GM12878 (cell line): ENCODE results near the gene BCAP31. TPM values are rescaled to one million over a fixed set of nuclear protein-coding genes. Genes with fewer than 3 reads are reported as not detected.

ENCODE experiments used
- ATAC-seq: fragments of 200-7000 bp; cut with Tn5 transposase; 3 replicates; pipeline ENCODE4 v1.9.1; 2020; ENCODE audit warnings: mild to moderate bottlenecking, moderate library complexity
- BruUV-seq: library from RNA; stranded (reverse); fragments of 400-500 nt; replicated peaks from 2 replicates; lab custom pipeline; 2021; lab: Mats Ljungman, UMichigan
- CTCF ChIA-PET: fragments of 300-600 bp; sonication (Branson Sonifier 250); formaldehyde crosslinking; extraction: SDS; loops from one replicate; lab custom pipeline; 2021; ENCODE audit warnings: inconsistent platforms; lab: Yijun Ruan, JAX
- POLR2A ChIA-PET: fragments of 350-600 bp; formaldehyde crosslinking; extraction: SDS; loops from one replicate; lab custom pipeline; 2021; ENCODE audit warnings: inconsistent platforms; lab: Charles Lee
- RAD21 ChIA-PET: fragments of 300-600 bp; sonication (Branson Sonifier 250); formaldehyde crosslinking; loops from one replicate; lab custom pipeline; 2023; ENCODE audit warnings: antibody characterized with exemption; ENCODE audit not compliant: unreplicated experiment; lab: Charles Lee
- SMC1A ChIA-PET: fragments of 300-600 bp; sonication (Branson Sonifier 250); formaldehyde crosslinking; loops from one replicate; lab custom pipeline; 2023; ENCODE audit not compliant: unreplicated experiment, uncharacterized antibody; lab: Charles Lee
- DNase-seq: peaks from one replicate; pipeline ENCODE4 v3.0.0-alpha.2; 2011; ENCODE audit warnings: low read depth, low spot score
- FAIRE-seq: peaks from 3 replicates; lab custom pipeline; 2011; peaks lifted over from hg19 to GRCh38; lab: Jason Lieb, UNC
- H2AFZ ChIP-seq: 2 replicates; pipeline ENCODE4 v1.6.0; 2011; ENCODE audit warnings: low read depth, low read length, control low read depth; ENCODE audit not compliant: control insufficient read depth
- H3K27ac ChIP-seq: 2 replicates; pipeline ENCODE4 v1.5.1; 2011; ENCODE audit warnings: control low read depth; ENCODE audit not compliant: control insufficient read depth, insufficient read depth
- H3K27me3 ChIP-seq, 2 experiments: replicated peaks in 1 of 2; 2 replicates each; pipeline versions ENCODE4 v1.6.0 to v1.6.1; 2011; ENCODE audit warnings: low read length in 1 of 2; ENCODE audit not compliant: control insufficient read depth in 2 of 2, insufficient read depth in 2 of 2
- H3K36me3 ChIP-seq, 2 experiments: 2 replicates each; pipeline ENCODE4 v1.5.1; 2011; ENCODE audit warnings: low read length in 1 of 2; ENCODE audit not compliant: control insufficient read depth in 2 of 2, insufficient read depth in 2 of 2
- H3K4me1 ChIP-seq: 2 replicates; pipeline ENCODE4 v1.6.1; 2011; ENCODE audit warnings: mild to moderate bottlenecking, low read length, moderate library complexity, mixed read lengths; ENCODE audit not compliant: control insufficient read depth, insufficient read depth
- H3K4me2 ChIP-seq: 2 replicates; pipeline ENCODE4 v1.6.0; 2011; ENCODE audit warnings: control low read depth; ENCODE audit not compliant: control insufficient read depth, insufficient read depth
- H3K4me3 ChIP-seq: fragments of 200-600 bp; sonication (generic); 2 replicates; pipeline ENCODE4 v1.5.1; 2016
- H3K79me2 ChIP-seq: 2 replicates; pipeline ENCODE4 v1.6.0; 2011; ENCODE audit warnings: low read length; ENCODE audit not compliant: control insufficient read depth, insufficient read depth
- H3K9ac ChIP-seq: 2 replicates; pipeline ENCODE4 v1.8.0; 2011; ENCODE audit warnings: low read length, control low read depth, mixed read lengths; ENCODE audit not compliant: control insufficient read depth, insufficient read depth
- H3K9me3 ChIP-seq: replicated peaks from 3 replicates; pipeline ENCODE4 v1.5.1; 2011; ENCODE audit warnings: mild to moderate bottlenecking, low read length; ENCODE audit not compliant: control insufficient read depth, insufficient read depth
- H4K20me1 ChIP-seq: 2 replicates; pipeline ENCODE4 v1.6.0; 2011; ENCODE audit not compliant: control insufficient read depth, insufficient read depth
- BRCA1 ChIP-seq: IDR thresholded peaks from 2 replicates; pipeline ENCODE4 v1.6.1; 2011; ENCODE audit warnings: low read depth, low read length, improper control_type of control experiment
- CBX5 ChIP-seq: sonication (generic); IDR thresholded peaks from 2 replicates; pipeline ENCODE4 v1.6.1; 2016; ENCODE audit warnings: low read depth, moderate library complexity, mild to moderate bottlenecking, inconsistent platforms
- CHD4 ChIP-seq: fragments of 200-600 bp; sonication (generic); IDR thresholded peaks from 2 replicates; pipeline ENCODE4 v1.6.1; 2016; ENCODE audit warnings: mild to moderate bottlenecking
- GATAD2B ChIP-seq: fragments of 450-650 bp; conservative IDR thresholded peaks from 2 replicates; pipeline ENCODE4 v1.6.1; 2017; ENCODE audit warnings: low read depth, mild to moderate bottlenecking, moderate library complexity
- KDM1A ChIP-seq: fragments of 200-600 bp; sonication (generic); IDR thresholded peaks from 2 replicates; pipeline ENCODE4 v1.6.1; 2016; ENCODE audit warnings: borderline replicate concordance
- NR2C1 ChIP-seq: fragments of 450-650 bp; IDR thresholded peaks from 2 replicates; pipeline ENCODE4 v1.6.1; 2017; ENCODE audit warnings: antibody characterized with exemption, mild to moderate bottlenecking, moderate library complexity
- SMC3 ChIP-seq: IDR thresholded peaks from 2 replicates; pipeline ENCODE4 v1.6.1; 2011; ENCODE audit warnings: low read length, improper control_type of control experiment, borderline replicate concordance
- TBL1XR1 ChIP-seq: IDR thresholded peaks from 2 replicates; pipeline ENCODE4 v1.6.1; 2012; ENCODE audit warnings: low read depth, low read length, improper control_type of control experiment
- ZBTB11 ChIP-seq: fragments of 450-650 bp; formaldehyde crosslinking; IDR thresholded peaks from 2 replicates; pipeline ENCODE4 v1.5.0; 2022; ENCODE audit warnings: mild to moderate bottlenecking, missing genetic modification characterization
- ZNF207 ChIP-seq: fragments of 450-650 bp; IDR thresholded peaks from 2 replicates; pipeline ENCODE4 v1.6.1; 2014; ENCODE audit warnings: antibody characterized with exemption, mild to moderate bottlenecking, borderline replicate concordance
- ZZZ3 ChIP-seq: IDR thresholded peaks from 2 replicates; pipeline ENCODE4 v1.6.1; 2011; ENCODE audit warnings: low read depth; ENCODE audit not compliant: control insufficient read depth, insufficient read length
- WGBS: methylation state at CpG from one replicate; pipeline ENCODE4 v1.1.6; 2016; ENCODE audit warnings: low lambda C conversion rate; ENCODE audit not compliant: insufficient replicate concordance, insufficient coverage; ENCODE audit errors: missing lambda C conversion rate; 5-methylcytosine and 5-hydroxymethylcytosine counted together
- in situ Hi-C: fragments of 300-500 bp; cut with MboI; formaldehyde crosslinking; loops from 9 replicates; pipeline ENCODE4 v1.14.3; 2018; ENCODE audit warnings: mixed read lengths
- intact Hi-C: fragments of 100-400 bp; cut with micrococcal nuclease; formaldehyde crosslinking; loops from one replicate; pipeline ENCODE4 v1.14.2; 2022; ENCODE audit not compliant: unreplicated experiment
- polyA plus RNA-seq, 11 experiments: library from polyadenylated mRNA; depleted of rRNA in 4 of 11; unstranded in 6 of 11; stranded (reverse) in 5 of 11; fragments of >200 nt; fragmentation: Nextera tagmentation in 4 of 11; fragmentation: Illumina TruSeq in 1 of 11; extraction: Ambion mirVana in 4 of 11; extraction: Trizol in 1 of 11; gene quantifications; 1 replicate in 1 of 11; 2 replicates in 10 of 11; pipeline versions ENCODE4 v1.2.1 to v1.2.3, GENCODE V29; 2011 to 2016; ENCODE audit warnings: inconsistent platforms in 2 of 11, missing spikeins in 2 of 11, low read depth in 1 of 11
- total RNA-seq, 4 experiments: library from RNA; depleted of rRNA in 3 of 4; stranded (reverse); fragments of >200 nt in 3 of 4; fragmentation: Illumina TruSeq in 1 of 4; extraction: Trizol in 1 of 4; gene quantifications; 2 replicates each; pipeline versions ENCODE4 v1.2.1 to v1.2.3, GENCODE V29; 2013 to 2021
- TF ChIP-seq, protein P1 (sequence below): fragments of 450-650 bp; IDR thresholded peaks from 2 replicates; pipeline ENCODE4 v1.6.1; 2017; ENCODE audit warnings: borderline replicate concordance
- TF ChIP-seq, protein P2 (sequence below): fragments of 450-650 bp; IDR thresholded peaks from 2 replicates; pipeline ENCODE4 v1.6.1; 2017; ENCODE audit warnings: mild to moderate bottlenecking, moderate library complexity

BCAP31 gene
- total and polyA plus RNA-seq, 10 of the 15 experiments (the other 5 are each of a cell fraction or from before 2014, with no cell fraction given) = 63.1 to 246 (median 95.6) TPM

GRCh38 chrX:153684467-153685155 lies 39.6 kb downstream of the BCAP31 start:
- CTCF ChIA-PET = interaction anchor here (1.3 kb wide), 2 partner anchors 16 to 174 kb away, joined by 3 to 4 read pairs; no protein-coding TSS in a partner anchor

More at GRCh38 chrX:153684467-153685155, 39.6 kb downstream of the BCAP31 start:
- Histone ChIP-seq H3K36me3 (no peaks in the 10 kb centered on the region), H2AFZ (no peak overlapping the region), H3K79me2 (no peaks in the 10 kb centered on the region), H3K4me3 (no peak overlapping the region), H3K9ac (no peak overlapping the region), H3K27ac (no peak overlapping the region), H3K9me3 (no peaks in the 10 kb centered on the region; the same call in 2 of the 3 replicates), H3K4me2 (no peak overlapping the region), H3K4me1 (no peaks in the 10 kb centered on the region), H4K20me1 (no peaks in the 10 kb centered on the region), H3K27me3 (no peaks in the 10 kb centered on the region)
- ChIA-PET POLR2A (interaction anchor here (0.5 to 0.6 kb wide), 2 partner anchors 70 to 84 kb away, joined by 3 read pairs; no protein-coding TSS in a partner anchor), SMC1A (no interaction called here), RAD21 (no interaction called here)
- WGBS = 48% methylated on average over 13 of the region's 21 CpGs
- DNase-seq = no peak
- TF ChIP-seq, protein P1, sequence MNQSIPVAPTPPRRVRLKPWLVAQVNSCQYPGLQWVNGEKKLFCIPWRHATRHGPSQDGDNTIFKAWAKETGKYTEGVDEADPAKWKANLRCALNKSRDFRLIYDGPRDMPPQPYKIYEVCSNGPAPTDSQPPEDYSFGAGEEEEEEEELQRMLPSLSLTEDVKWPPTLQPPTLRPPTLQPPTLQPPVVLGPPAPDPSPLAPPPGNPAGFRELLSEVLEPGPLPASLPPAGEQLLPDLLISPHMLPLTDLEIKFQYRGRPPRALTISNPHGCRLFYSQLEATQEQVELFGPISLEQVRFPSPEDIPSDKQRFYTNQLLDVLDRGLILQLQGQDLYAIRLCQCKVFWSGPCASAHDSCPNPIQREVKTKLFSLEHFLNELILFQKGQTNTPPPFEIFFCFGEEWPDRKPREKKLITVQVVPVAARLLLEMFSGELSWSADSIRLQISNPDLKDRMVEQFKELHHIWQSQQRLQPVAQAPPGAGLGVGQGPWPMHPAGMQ = no peak
- TF ChIP-seq CHD4 = no peak
- no peak for TF ChIP-seq CBX5
- TF ChIP-seq, protein P2, sequence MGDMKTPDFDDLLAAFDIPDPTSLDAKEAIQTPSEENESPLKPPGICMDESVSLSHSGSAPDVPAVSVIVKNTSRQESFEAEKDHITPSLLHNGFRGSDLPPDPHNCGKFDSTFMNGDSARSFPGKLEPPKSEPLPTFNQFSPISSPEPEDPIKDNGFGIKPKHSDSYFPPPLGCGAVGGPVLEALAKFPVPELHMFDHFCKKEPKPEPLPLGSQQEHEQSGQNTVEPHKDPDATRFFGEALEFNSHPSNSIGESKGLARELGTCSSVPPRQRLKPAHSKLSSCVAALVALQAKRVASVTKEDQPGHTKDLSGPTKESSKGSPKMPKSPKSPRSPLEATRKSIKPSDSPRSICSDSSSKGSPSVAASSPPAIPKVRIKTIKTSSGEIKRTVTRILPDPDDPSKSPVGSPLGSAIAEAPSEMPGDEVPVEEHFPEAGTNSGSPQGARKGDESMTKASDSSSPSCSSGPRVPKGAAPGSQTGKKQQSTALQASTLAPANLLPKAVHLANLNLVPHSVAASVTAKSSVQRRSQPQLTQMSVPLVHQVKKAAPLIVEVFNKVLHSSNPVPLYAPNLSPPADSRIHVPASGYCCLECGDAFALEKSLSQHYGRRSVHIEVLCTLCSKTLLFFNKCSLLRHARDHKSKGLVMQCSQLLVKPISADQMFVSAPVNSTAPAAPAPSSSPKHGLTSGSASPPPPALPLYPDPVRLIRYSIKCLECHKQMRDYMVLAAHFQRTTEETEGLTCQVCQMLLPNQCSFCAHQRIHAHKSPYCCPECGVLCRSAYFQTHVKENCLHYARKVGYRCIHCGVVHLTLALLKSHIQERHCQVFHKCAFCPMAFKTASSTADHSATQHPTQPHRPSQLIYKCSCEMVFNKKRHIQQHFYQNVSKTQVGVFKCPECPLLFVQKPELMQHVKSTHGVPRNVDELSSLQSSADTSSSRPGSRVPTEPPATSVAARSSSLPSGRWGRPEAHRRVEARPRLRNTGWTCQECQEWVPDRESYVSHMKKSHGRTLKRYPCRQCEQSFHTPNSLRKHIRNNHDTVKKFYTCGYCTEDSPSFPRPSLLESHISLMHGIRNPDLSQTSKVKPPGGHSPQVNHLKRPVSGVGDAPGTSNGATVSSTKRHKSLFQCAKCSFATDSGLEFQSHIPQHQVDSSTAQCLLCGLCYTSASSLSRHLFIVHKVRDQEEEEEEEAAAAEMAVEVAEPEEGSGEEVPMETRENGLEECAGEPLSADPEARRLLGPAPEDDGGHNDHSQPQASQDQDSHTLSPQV = no peak
- no peak for TF ChIP-seq NR2C1
- no peak for TF ChIP-seq ZBTB11 (CRISPR knock-in tag)
- TF ChIP-seq KDM1A = no peak
- TF ChIP-seq ZNF207 = no peak
- no peak for TF ChIP-seq SMC3
- no peak for TF ChIP-seq GATAD2B
- TF ChIP-seq ZZZ3 = no peak
- no peak for TF ChIP-seq TBL1XR1
- TF ChIP-seq BRCA1 = no peak
- no peak for ATAC-seq
- in situ Hi-C loops (no loop called here), intact Hi-C loops (no loop called here)
- no peak for FAIRE-seq
- BruUV-seq = no TSS peak
